Measurements from ENCODE around the gene NPHP4.
"Not testable (repeated sequence)": the region's sequence is repeated elsewhere in the genome, so short reads cannot be mapped to it uniquely, and the experiment has no call there.

Gene NPHP4

DNA sequence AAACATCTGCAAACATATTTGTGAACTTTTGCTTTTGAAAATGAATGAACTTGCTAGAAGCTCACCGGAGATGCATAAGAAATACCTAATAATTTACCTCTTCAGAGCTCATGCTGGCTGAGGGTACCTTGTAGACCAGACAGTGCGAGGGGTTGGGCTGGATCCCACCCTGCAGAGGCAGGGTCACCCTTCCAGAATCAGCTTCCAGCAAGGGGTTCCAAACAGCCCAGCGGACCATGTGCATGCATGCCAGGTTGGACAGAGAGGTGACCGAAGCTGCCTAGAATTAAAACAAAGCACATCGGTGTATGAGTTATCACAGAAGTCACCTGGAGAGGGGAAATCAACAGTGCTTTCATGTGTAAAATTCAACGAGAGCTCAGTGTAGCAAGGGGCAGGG, 59.2 kb downstream of the NPHP4 start:
- no peak for DNase-seq (ENCODE audit: low read depth)

DNA sequence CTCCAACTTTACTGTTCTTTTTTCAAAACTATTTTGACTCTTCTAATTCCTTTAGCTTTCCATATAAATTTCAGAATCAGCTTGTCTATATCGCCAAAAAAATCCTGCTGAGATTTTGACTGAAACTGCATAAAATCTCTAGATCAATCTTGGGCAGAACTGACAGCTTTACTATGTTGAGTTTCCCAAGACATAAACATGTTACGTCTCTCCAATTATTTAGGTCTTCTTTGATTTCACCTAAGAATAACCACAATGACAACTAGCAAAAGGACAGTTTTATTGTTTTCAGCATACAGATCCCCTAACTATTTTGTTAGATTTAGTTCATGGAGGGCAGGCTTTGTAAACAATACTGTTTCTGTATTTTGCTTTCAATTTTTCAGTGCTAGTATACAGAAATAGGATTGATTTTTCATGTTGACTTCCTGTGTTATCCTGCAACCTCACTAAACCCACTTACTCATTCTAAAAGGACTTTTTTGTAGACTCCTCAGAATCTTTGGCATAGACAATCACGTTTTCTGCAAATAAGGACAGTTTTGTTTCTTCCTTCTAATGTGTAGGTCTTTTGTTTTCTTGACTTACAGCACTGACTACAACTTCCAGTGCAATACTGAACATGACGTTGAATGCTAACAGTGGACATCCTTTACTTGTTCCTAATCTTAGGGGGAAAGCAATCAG, 63.4 kb downstream of the NPHP4 start:
- DNase-seq (ENCODE audit: low read depth) = no peak

DNA sequence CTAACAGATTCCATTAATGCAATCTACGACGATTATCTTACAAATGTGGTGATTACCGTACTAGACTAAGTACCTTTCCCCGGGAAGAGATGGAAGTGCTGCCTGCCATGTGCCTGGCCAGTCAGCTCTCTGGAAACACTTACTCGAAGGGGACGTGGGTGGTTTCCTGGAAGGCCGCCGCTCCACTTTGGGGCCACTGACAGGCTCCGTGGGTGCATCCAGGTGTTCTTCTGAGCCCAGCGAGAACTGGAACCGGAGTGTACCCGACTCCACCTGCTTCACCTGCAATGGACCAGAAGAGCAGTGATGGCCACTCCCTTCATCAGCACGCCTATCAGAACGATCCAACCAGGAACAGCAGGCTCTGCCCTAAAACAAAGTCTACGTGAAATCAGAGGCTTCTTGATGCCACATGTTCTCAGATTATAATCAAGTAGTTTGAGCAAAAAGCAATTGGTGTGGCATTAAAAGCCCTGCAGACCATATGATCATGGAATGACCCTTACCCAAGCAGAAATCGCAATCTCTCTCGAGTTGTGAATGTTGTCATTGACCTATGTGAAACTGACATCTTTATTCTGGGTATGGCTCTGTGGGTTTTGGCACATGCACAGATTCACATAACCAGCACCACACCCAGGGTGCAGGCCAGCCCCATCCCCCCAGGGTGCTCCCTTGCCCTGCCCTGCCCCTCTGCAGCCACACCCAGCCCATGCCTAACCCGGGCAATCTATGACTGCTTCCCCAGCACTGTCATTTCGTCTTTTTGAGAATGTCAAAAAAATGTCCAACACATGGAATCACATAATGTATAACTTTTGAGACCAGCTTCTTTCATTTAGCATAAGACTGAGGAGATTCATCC, 64.5 kb downstream of the NPHP4 start:
- DNase-seq (ENCODE audit: low read depth) = no peak

DNA sequence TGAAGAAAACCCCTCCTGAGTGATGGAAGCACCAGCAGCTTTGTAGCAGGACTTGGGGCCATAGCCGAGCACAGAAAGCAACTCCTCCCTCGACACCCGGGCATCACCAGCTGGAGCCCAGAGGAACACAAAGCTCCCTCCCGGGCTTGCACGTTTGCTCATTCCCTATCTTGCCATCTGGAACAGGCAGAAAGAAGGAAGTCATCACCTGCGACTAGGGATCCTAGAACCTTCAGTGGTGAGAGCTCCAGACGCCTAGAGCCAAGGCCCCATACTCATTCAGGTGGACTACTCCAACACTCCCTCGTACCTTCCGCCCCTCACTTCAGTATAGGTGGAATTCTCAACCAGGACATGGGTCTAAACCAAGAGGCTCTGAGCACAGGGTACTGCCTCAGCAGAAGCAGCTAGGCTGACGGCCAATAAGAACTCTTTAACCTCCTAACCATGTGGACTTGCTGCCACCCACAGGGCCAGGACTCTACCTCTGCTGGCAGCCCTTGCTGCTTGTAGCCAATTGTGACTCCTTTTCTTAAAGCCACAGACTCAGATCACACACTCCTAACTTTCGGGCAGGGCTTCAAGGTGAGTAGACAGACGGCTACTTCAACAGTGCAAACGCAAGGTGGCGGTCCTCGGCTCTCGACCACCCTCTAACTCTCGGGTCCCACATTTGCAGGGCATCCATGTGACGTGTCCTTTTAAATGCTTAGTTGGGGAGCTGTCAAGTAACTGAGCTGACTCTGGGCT, 65.4 kb downstream of the NPHP4 start:
- DNase-seq (ENCODE audit: low read depth) = no peak

DNA sequence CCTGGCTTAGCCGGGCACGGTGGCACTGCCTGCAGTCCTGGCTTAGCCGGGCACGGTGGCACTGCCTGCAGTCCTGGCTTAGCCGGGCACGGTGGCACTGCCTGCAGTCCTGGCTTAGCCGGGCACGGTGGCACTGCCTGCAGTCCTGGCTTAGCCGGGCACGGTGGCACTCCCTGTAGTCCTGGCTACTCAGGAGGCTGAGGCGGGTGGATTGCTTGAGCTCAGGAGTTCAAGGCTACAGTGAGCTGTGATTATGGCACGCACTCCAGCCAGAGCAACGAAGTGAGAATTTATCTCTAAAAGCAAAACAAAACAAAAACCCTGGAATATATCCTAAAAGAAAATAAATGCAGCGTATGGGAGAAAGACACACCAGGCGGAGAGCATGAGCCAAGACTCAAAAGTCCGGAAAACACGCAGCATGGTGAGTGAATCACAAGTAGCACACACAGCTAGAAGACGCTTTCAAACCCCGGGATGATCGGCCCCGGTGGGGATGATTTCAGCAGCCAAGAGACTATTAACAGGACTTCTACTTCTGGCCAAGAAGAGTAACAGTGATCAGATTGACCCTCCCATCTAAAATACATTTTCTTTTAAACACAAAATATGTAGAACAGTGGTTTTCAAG, 69.4 kb downstream of the NPHP4 start:
- DNase-seq (ENCODE audit: low read depth) = not testable (repeated sequence)

DNA sequence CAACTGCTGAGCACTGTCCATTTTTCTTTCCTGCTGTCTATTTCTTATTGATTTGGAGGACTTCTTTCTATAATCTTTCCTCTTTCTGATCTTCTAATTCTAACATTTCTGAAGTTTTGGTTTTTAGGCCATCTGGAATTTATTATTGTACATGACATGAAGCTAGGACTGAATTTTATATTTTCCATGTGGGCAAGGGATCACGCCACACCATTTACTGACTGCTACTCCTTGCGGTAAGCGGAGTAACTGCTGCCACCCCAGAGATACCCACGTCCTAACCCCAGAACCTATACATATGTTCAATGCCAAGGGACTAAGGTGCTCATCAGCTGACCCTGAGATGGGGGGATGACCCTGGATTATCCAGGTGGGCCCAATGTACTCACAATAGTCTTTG, 70.6 kb downstream of the NPHP4 start:
- no peak for DNase-seq (ENCODE audit: low read depth)

DNA sequence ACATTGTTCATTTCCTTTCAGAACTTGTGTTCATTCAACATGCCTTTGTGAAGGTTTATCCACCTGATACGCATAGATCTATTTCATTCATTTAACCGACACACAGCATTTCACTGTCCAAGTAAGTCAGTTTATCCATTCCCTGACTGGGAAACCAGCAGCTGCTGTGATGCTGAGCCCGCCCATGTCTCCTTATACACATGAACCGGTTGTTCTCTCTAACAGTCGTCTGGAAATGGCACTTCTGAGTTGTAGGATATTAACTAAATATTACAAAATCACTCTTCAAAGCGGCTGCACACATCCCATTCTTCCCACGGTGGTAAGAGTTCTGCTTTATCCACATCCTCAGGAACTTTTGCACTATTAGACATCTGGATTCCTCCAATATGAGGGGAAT, 71.1 kb downstream of the NPHP4 start:
- no peak for DNase-seq (ENCODE audit: low read depth)

DNA sequence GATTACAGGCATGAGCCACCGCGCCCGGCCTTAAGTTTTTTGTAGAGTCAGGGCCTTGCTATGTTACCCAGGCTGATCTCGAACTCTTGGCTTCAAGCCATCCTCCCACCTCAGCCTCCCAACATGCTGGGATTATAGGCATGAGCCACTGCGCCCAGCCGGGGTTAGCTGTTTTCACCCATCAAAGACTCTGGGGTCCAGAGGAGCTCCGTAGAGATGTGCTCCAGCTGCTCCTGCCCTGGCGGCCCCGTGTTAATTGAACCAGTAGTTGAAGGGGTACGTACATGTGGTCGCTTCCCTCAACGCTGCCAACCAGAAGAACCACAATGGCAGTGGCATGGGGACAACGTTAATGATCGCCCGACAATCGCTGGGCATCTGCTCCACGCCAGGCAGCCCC, 72.0 kb downstream of the NPHP4 start:
- DNase-seq (ENCODE audit: low read depth) = no peak

DNA sequence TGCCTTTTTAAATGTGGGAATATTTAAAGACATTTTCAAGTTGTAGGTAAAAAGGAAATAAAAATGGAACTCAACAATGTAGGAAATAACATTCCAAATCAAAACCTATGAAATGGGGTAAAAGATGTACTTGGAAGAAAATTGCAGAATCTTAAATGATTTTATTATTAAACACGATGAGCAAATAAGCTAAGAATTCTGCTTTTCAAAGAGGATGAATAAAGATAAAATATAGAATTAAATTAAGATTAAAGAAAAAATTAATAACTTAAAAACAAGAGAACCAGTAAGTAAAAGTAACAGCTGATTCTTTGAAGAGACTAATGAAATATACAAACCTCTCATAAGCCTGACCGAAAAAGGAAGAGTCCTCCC, 74.0 kb downstream of the NPHP4 start:
- DNase-seq (ENCODE audit: low read depth) = no peak

DNA sequence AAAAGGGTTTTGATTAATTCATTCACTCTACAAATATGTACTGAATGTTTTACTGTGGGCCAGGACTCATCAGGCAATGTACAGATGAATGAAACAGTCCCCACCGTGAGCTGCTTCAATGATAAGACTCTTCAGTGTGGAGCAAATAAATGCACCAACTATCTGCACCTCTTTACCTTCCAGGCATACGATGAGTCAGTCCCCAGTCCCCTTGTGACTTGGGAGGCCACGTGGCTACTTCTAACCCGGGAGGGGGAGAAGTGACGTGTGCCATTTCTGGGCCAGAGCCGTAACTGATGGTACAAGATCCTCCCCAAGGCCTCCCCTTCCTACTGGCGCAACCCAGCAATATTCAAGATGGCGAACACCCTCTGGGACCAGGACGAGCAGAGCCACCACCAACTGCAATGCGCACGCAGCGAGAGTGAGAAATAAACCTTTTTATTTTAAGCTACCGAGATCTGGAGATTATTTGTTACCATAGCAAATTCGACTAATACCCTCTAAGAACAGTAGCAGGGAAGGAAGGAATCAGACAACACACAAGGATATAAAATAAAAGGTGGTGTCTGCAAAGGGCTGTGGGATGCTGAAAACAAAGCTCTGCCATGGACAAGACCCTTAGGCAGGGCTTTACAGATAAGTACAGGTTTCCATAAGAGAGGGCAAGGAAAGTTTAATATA, 74.5 kb downstream of the NPHP4 start:
- DNase-seq (ENCODE audit: low read depth) = peak; percentile 6

DNA sequence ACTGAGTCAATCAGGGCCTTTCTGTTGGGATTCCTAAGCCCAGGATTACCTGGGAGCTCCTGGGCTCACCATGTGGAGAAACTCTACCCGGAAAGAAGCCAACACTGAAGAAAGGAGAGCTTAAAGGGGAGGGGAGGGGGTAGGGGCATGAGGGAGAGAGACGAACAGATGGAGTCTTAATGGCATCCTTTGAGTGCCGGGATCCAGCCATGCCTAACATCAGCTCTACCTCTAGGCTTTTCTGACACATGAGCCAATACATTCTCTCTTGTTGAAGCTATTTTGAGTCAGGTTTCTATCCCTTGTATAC, 75.0 kb downstream of the NPHP4 start:
- no peak for DNase-seq (ENCODE audit: low read depth)

DNA sequence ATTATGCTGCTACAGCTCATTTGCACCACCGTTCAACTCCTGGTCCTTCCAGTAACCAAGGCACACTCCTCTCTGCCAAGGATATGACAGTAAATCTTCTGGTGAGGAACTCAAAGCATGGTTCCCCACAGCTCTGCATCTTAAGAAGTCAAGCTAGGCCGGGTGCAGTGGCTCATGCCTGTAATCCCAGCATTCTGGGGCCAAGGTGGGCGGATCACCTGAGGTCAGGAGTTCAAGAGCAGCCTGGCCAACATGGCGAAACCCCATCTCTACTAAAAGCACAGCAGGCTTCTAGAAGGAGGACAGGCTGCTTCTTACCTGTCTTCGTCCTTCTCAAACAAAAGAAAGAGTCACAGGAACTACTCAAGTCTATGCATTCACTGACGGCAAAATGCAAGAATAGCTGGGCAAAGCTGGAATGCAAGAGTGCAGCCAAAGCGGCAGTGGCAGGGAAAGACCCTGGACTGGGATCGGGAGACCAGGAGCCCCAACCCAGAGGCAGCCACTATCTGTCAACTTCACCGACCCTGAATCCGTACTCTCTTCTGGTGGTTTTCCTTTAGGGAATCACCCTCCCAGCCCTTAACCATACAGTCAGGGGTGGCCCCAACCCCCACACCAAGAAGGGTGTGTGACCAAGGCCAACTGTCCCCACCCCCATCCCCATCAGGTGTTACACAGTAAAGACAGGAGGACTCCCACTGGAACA, 75.5 kb downstream of the NPHP4 start:
- DNase-seq (ENCODE audit: low read depth) = no peak

DNA sequence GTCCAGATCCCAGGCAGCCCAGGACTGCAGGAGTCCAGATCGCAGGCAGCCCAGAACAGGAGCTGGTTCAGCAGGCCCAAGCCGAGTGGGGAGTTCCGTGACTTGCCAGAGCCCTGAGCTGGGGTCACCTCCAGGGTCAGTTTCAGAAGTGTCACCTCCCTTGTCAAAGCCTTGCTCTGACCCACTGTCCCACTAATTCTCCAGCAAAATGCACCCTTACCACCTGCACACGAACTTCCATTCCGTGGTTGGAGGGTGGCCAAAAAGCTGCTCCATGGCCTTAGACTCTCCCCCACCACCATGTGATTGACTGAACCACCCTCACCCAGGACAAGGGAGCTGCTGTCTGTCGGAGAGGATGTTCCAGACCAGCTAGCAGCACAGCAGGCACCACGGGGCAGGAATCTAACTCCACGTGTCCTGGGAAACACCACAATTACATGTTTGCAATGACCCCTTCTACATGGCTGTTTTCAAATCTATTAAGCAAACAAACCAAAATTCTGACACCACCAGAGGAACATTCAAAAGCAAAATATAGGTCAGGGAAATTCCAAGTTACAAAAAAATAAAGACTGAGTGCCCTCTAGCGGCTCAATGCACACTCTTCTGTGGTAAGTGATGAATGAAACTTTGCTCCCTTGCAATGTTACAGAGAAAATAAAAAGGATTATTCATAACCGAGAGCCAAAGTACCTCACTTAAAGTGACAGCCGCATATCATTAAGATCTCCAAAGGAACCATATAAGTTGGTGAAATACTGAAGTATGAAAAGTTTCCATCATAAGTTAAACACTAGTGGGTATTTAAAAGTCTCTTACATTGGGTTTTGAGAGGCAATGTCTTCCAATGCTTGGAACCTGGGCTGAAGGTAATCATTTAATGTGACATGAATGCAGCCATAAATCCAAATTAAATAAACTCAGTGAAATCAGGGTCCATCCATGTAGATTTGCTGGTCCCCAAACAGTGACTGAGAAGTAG, 76.3 kb downstream of the NPHP4 start:
- peak; percentile 53 for DNase-seq (ENCODE audit: low read depth)

DNA sequence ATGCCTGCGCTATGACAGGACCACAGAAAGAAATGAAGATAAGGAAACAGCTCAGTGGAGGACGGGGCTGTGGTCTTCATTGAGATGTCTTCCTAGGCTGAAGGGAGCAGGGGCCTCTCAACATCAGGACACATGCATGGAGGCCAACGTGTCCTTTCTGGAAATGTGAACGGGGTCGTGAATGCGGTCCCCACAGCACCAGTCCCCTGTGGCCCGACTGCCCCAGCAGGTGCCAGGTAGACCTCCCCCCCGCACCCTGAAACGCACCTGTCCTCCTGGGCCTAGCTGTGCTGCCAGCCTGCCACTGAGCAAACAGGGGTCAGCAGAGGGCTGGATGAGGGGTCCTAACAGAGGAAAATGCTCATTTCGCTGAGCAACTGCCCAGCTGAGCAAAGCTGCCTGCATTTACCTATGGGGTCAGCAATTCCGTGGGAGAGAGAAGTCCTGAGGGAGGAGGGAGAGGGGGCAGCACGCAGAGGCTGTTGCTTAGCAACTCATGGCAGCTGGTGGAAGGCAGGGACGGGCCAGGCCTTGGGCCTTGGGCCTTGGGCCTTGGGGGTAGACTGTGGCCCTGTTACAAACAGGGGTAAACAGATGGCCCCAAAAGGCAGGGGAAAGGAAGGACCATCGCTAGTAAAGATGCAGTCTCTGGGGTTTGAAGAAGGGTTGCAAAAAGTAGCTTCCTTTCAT, 77.4 kb downstream of the NPHP4 start:
- DNase-seq (ENCODE audit: low read depth) = no peak

DNA sequence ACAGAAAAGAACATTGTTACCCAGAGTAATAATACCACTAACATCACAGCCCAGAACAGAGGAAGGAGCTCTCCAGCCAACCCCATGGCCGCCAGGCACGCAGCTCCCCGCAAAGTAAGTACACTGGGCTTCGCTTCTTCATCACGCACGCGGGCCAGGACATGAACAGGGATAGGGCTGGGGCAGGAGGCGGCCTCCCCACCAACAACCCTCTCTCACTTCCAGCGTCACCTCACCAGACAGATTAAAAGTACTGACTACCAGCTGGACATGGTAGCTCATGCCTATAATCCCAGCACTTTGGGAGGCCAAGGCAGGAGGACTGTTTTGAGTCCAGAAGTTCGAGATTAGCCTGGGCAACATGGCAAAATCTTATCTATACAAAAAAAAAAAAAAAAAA, 78.3 kb downstream of the NPHP4 start:
- DNase-seq (ENCODE audit: low read depth) = no peak

DNA sequence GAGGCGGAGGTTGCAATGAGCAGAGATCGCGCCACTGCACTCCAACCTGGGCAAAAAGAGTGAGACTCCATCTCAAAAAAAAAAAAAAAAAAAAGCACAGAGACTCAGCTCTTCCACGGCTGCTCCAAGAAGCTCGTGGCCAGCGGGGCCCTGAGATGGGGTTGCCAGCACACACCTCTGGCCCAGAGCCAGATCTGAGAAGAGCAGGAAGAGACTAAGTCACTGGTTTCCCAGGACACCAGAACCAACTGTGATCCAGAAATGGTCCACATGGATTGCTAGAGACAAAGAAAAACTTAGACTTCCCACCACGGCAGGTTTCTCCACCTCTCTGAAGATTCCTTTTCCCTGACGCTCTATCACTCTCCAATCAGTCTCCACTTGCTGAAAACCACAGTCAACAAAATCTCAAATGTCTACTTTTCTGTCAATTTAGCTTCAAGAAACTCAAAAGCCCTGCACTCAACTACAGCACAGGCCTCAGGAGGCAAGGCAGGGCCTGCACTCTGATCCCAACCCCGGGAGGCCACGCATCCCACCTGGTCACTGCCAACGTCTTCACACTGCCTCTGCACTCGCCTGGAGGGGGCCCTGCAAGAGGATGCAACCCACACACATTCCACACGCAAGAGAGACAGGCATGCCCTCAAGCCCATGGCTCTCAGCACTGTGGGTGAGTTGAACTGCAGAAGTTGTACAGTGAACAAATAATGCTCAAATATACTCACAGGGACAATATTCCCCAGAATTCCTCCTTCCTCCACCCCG, 79.0 kb downstream of the NPHP4 start:
- peak; percentile 2 for DNase-seq (ENCODE audit: low read depth)

DNA sequence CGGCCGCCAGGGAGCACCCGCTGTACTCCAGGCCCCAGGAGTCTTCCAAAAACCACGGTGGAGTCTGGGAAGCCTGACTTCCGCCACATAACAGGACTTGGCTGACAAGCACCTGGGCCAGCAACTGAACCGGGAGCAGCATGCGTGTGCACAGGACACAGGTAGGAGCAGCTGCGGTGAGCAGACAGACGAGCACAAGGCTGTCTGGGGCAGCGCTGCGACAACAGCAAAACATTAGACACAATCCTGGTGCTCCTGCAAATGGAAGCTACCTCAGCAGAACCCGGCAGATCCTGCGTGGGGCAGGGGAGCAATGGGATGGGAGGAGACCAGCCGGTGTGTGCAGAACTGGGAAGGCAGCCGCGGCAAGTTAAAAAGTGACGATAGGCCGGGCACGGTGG, 80.4 kb downstream of the NPHP4 start:
- DNase-seq (ENCODE audit: low read depth) = no peak

DNA sequence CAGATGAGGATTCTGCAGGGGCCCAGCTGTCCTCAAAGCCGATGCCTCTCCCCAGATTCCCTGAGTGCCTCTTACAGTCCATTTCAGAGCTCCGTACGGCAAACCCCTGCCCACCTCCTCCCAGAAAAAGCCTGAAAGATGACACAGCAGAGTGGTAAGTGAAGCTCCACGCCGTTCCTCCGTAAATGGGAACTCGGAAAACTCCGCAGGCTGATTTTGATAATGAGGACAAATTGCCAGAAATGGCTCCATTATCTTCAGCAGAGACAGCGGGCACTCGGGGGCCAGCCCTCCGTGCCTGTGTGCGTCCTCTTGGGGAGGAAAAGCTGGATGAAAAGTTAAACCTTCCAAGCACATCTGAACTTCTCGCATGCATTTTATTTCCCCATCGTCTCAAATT, 81.1 kb downstream of the NPHP4 start:
- DNase-seq (ENCODE audit: low read depth) = no peak

DNA sequence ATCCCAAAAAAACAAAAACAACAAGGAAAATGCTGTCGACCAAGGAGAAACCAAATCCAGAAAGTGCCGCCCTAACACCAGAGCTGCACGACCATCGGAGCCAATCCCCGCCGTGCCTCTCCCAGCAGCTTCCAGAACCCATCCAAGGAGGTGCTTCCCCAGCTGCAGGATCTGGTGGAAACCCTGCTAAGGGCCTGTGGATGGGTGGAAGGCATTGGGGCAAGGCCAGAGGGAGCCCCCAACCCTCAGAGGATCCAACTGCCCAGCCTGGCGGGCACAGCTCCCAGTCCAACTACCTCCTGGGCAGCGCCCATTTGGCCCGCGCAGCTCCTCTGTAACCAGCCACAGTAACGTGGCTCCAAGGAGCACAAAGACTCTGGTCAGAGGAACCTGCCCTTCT, 81.6 kb downstream of the NPHP4 start:
- DNase-seq (ENCODE audit: low read depth) = no peak

Data from ELR (cell line).